Trophoblast cell (in vitro differentiated cells and primary cell): Measurements from ENCODE around the gene ARNT2.
A peak's percentile ranks its signal among the peaks of the same experiment; 100 is the strongest.

ENCODE experiments used
- DNase-seq, 2 donors: peaks; one replicate each; pipeline ENCODE4 v3.0.0-alpha.2; 2016
- H2AFZ ChIP-seq: 2 replicates; pipeline ENCODE4 v1.6.1; 2013; ENCODE audit warnings: low read length, moderate library complexity, mild to moderate bottlenecking; ENCODE audit not compliant: insufficient read depth, poor library complexity
- H2AK5ac ChIP-seq: 2 replicates; pipeline ENCODE4 v1.6.1; 2013; ENCODE audit warnings: mild to moderate bottlenecking, low read length
- H2BK120ac ChIP-seq: 2 replicates; pipeline ENCODE4 v1.6.1; 2013; ENCODE audit warnings: low read length, mild to moderate bottlenecking, moderate library complexity; ENCODE audit not compliant: insufficient read depth, poor library complexity
- H2BK12ac ChIP-seq: 2 replicates; pipeline ENCODE4 v1.6.1; 2013; ENCODE audit warnings: mild to moderate bottlenecking, low read length, moderate library complexity
- H2BK5ac ChIP-seq: 2 replicates; pipeline ENCODE4 v1.6.1; 2013; ENCODE audit warnings: low read length, low read depth, moderate library complexity, mild to moderate bottlenecking; ENCODE audit not compliant: poor library complexity
- H3K14ac ChIP-seq: 2 replicates; pipeline ENCODE4 v1.6.1; 2013; ENCODE audit warnings: mild to moderate bottlenecking, low read length
- H3K18ac ChIP-seq: 2 replicates; pipeline ENCODE4 v1.6.1; 2013; ENCODE audit warnings: mild to moderate bottlenecking, low read length
- H3K23ac ChIP-seq: 2 replicates; pipeline ENCODE4 v1.6.1; 2013; ENCODE audit warnings: low read length
- H3K27ac ChIP-seq: 2 replicates; pipeline ENCODE4 v1.5.1; 2013; ENCODE audit warnings: low read depth, mild to moderate bottlenecking, inconsistent platforms, low read length, moderate library complexity
- H3K27me3 ChIP-seq: 2 replicates; pipeline ENCODE4 v1.6.1; 2013; ENCODE audit warnings: inconsistent platforms, mild to moderate bottlenecking, low read length, moderate library complexity; ENCODE audit not compliant: insufficient read depth
- H3K36me3 ChIP-seq, 2 experiments: 1 replicate in 1 of 2; 2 replicates in 1 of 2; pipeline ENCODE4 v1.6.1; 2013; ENCODE audit warnings: low read length in 2 of 2, mild to moderate bottlenecking in 2 of 2, moderate library complexity in 1 of 2; ENCODE audit not compliant: insufficient read depth in 2 of 2, control insufficient read depth in 1 of 2
- H3K4ac ChIP-seq: 2 replicates; pipeline ENCODE4 v1.6.1; 2013; ENCODE audit warnings: low read depth, mild to moderate bottlenecking, low read length, moderate library complexity
- H3K4me1 ChIP-seq, 2 experiments: 1 replicate in 1 of 2; 2 replicates in 1 of 2; pipeline ENCODE4 v1.6.1; 2013; ENCODE audit warnings: low read length in 2 of 2, mild to moderate bottlenecking in 2 of 2, moderate library complexity in 1 of 2; ENCODE audit not compliant: insufficient read depth in 2 of 2, control insufficient read depth in 1 of 2
- H3K4me2 ChIP-seq: 2 replicates; pipeline ENCODE4 v1.6.1; 2013; ENCODE audit warnings: inconsistent platforms, mild to moderate bottlenecking, low read length, moderate library complexity
- H3K4me3 ChIP-seq: 2 replicates; pipeline ENCODE4 v1.5.1; 2013; ENCODE audit warnings: mild to moderate bottlenecking, low read depth, low read length, inconsistent platforms
- H3K79me1 ChIP-seq: one replicate; pipeline ENCODE4 v1.6.1; 2013; ENCODE audit warnings: low read length
- H3K79me2 ChIP-seq: 2 replicates; pipeline ENCODE4 v1.6.1; 2013; ENCODE audit warnings: low read length, mild to moderate bottlenecking; ENCODE audit not compliant: control insufficient read depth, insufficient read depth, poor library complexity
- H3K9ac ChIP-seq: 2 replicates; pipeline ENCODE4 v1.6.1; 2013; ENCODE audit warnings: mild to moderate bottlenecking, low read length
- H3K9me3 ChIP-seq: 2 replicates; pipeline ENCODE4 v1.6.1; 2013; ENCODE audit warnings: low read depth, mild to moderate bottlenecking, control low read depth, inconsistent platforms, low read length; ENCODE audit not compliant: insufficient read depth
- H4K12ac ChIP-seq: 2 replicates; pipeline ENCODE4 v1.6.1; 2013; ENCODE audit warnings: low read depth, mild to moderate bottlenecking, low read length, moderate library complexity
- H4K8ac ChIP-seq: 2 replicates; pipeline ENCODE4 v1.6.1; 2013; ENCODE audit warnings: low read depth, mild to moderate bottlenecking, low read length, moderate library complexity
- H4K91ac ChIP-seq: one replicate; pipeline ENCODE4 v1.6.1; 2013; ENCODE audit warnings: low read depth, mild to moderate bottlenecking, low read length, moderate library complexity
- WGBS: extraction: QIAGEN DNeasy Blood & Tissue Kit; methylation state at CpG from one replicate; pipeline ENCODE4 v1.1.7; 2013; ENCODE audit warnings: missing lambda C conversion rate; ENCODE audit not compliant: insufficient read length, insufficient coverage; ENCODE audit errors: extremely low coverage; 5-methylcytosine and 5-hydroxymethylcytosine counted together

ARNT2 gene

DNA sequence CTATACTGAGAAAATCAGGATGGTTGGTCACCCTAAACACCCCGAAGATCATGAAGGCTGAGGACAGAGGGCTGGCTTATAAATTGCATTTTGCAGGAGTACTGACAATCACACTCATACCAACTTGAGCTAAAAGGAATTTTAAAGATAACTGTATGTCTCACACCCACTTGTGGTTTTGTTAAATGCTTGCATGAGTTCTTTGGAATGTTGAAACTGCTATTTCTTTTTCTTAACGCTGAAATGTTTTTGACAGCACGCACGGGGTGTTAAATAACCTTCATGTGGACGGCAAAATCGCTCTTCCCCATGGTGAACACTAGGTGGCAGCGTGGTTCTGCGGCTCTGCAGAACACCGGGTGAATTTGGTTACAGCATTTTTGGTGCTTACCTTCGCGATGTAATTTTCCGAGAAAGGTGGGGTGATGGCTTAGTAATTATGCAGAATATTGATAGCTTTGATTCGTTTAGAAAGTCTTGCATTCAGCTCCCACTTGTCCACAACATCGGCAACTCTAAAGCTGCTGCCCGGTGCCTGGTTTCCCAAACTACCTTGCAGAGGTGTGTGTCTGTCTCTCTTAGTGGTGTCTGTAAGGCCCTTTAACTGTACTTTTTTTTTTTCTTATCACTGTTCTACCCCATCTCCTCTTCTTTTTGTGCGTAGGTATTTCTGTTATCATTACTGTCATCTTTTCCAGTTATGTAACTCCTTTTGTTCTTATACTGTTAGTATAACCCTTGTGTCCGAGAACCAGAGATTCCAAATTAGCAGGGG, 51.7 kb downstream of the ARNT2 start:
- Histone ChIP-seq H3K18ac (no peak overlapping the region), H2BK12ac (no peak overlapping the region), H2BK5ac (no peak overlapping the region), H2AK5ac (no peak overlapping the region), H3K4me3 (no peak overlapping the region), H4K12ac (no peak overlapping the region), H3K79me1 (no peaks in the 10 kb centered on the region), H3K4me1 (no peaks in the 10 kb centered on the region), H2BK120ac (no peak overlapping the region), H3K27me3 (no peaks in the 10 kb centered on the region), H3K4me2 (no peak overlapping the region), H4K91ac (no peak overlapping the region), H2AFZ (no peak overlapping the region), H3K36me3 (no peaks in the 10 kb centered on the region), H3K79me2 (no peaks in the 10 kb centered on the region), H3K9me3 (peaks cover 2% of the 10 kb centered on the region), H3K14ac (no peak overlapping the region), H4K8ac (no peak overlapping the region), H3K4ac (no peak overlapping the region), H3K27ac (no peak overlapping the region), H3K23ac (no peak overlapping the region), H3K9ac (no peak overlapping the region)
- WGBS, result no CpG with 5 or more reads among the region's 17 CpGs
- peak; percentile 86 to 97 for DNase-seq

DNA sequence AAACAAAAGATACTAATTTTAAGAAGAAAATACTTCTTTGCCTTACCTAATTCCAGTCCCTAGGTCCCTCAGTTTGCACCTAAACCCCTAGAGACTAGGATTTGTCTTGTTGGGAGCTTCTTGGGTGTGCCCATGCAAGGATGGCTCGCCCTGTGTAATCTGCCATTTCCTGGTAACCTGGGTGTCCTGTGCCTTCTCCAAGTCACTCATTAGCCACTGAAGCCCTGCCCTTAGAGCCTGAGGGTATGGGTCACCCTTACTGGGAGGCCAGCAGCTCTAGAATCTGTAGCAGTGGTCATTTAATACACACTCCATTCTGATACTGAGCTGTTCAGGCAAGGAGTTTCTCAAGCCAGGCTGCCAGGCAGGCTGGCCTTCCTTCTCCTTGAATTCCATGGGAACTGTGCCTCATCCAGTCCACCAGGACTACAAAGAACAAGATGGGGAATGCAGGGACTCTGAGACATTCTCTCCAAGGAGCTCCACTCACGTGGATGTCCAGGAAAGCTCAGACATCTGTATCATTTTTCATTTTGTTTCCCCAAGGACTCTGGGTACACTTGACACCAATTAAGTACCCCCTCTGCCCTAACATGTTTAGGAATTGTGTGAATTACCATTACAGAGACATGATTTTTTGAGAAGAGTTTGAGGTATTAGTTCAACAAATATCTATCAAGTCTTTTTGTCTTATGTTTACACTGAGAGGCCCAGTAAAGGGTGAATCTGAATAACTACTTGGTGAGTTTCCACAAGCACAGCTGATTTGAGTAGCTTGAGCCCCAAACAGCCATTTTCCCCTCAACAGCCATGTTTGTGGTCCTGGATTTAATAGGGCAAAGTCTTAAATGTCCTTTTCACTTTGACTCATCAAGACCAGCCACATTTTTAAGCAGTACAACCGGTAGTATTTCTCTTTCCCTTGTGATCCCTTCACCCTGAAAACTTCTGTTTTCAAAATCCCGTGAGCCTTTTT, 52.6 kb downstream of the ARNT2 start:
- H3K4me1 ChIP-seq, result no peaks in the 10 kb centered on the region
- H3K23ac ChIP-seq, result no peak overlapping the region
- H3K27me3 ChIP-seq, result no peaks in the 10 kb centered on the region
- H3K9me3 ChIP-seq, result peaks cover 2% of the 10 kb centered on the region
- H3K36me3 ChIP-seq, result no peaks in the 10 kb centered on the region
- no peak overlapping the region for H2AK5ac ChIP-seq
- no peak overlapping the region for H3K4me2 ChIP-seq
- no peak for DNase-seq
- no peak overlapping the region for H4K12ac ChIP-seq
- no peaks in the 10 kb centered on the region for H3K79me1 ChIP-seq
- no peak overlapping the region for H2BK5ac ChIP-seq
- WGBS, result no CpG with 5 or more reads among the region's 4 CpGs
- H4K8ac ChIP-seq, result no peak overlapping the region
- no peak overlapping the region for H3K4me3 ChIP-seq
- H3K14ac ChIP-seq, result no peak overlapping the region
- H3K4ac ChIP-seq, result no peak overlapping the region
- no peak overlapping the region for H2BK12ac ChIP-seq
- H3K27ac ChIP-seq, result no peak overlapping the region
- H4K91ac ChIP-seq, result no peak overlapping the region
- H3K79me2 ChIP-seq, result no peaks in the 10 kb centered on the region
- no peak overlapping the region for H2AFZ ChIP-seq
- H3K9ac ChIP-seq, result no peak overlapping the region
- H2BK120ac ChIP-seq, result no peak overlapping the region
- H3K18ac ChIP-seq, result no peak overlapping the region

DNA sequence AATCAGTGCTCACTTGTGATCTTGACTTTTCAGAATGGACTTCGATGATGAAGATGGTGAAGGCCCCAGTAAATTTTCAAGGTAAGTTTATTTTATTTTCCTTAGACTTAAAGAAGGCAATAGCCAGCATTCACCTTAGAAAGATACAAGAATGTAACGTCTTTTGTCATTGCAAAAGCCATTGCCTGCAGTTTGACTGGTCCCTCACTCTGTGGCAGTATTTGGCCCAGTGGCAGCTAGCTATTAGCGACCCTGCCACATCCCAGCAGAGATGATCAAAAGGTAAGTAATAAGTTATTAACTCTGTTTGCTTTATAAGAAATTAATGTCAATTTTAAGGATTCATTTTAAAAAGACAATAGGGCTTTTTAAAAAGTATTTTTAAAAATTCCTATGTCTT, 53.7 kb downstream of the ARNT2 start:
- no peak overlapping the region for H3K18ac ChIP-seq
- H3K79me2 ChIP-seq, result no peaks in the 10 kb centered on the region
- H3K4ac ChIP-seq, result no peak overlapping the region
- H4K91ac ChIP-seq, result no peak overlapping the region
- no peak overlapping the region for H3K14ac ChIP-seq
- H3K9ac ChIP-seq, result no peak overlapping the region
- no peak overlapping the region for H4K8ac ChIP-seq
- no peak overlapping the region for H2AFZ ChIP-seq
- no peaks in the 10 kb centered on the region for H3K27me3 ChIP-seq
- no peak overlapping the region for H4K12ac ChIP-seq
- H2BK120ac ChIP-seq, result no peak overlapping the region
- no peak overlapping the region for H2AK5ac ChIP-seq
- no peaks in the 10 kb centered on the region for H3K4me1 ChIP-seq
- no peaks in the 10 kb centered on the region for H3K79me1 ChIP-seq
- no peak overlapping the region for H3K23ac ChIP-seq
- peaks cover 2% of the 10 kb centered on the region for H3K9me3 ChIP-seq
- H2BK5ac ChIP-seq, result no peak overlapping the region
- H3K27ac ChIP-seq, result no peak overlapping the region
- no peak overlapping the region for H2BK12ac ChIP-seq
- no CpG with 5 or more reads among the region's 3 CpGs for WGBS
- no peak overlapping the region for H3K4me3 ChIP-seq
- no peaks in the 10 kb centered on the region for H3K36me3 ChIP-seq
- no peak for DNase-seq
- no peak overlapping the region for H3K4me2 ChIP-seq

DNA sequence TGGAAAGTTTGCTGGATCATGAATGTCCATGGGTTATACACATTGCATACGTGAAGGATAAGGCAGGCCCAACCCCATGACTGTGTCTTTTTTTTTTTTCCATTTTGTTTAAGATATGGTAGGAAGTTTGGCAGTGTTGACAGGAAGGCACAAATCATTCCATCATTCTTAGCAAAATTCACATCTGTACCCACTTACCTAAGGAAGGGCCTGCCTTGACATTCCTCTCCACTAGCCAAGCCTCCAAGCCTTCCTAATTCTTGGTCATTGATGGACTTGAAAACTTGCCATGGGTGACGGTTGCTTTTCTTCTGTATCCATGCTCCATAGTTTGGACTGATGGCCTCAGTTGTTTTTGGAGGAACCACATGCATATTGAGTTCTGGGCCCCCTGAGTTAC, 54.4 kb downstream of the ARNT2 start:
- WGBS, result no CpG with 5 or more reads among the region's 2 CpGs

More for the DNA sequence above, 54.4 kb downstream of the ARNT2 start:
- H3K9me3 ChIP-seq, result peaks cover 2% of the 10 kb centered on the region
- no peak overlapping the region for H4K8ac ChIP-seq
- H3K14ac ChIP-seq, result no peak overlapping the region
- H2BK120ac ChIP-seq, result no peak overlapping the region
- no peak overlapping the region for H2BK12ac ChIP-seq
- DNase-seq, result no peak
- no peak overlapping the region for H3K18ac ChIP-seq
- no peak overlapping the region for H4K91ac ChIP-seq
- no peaks in the 10 kb centered on the region for H3K27me3 ChIP-seq
- no peak overlapping the region for H2BK5ac ChIP-seq
- no peaks in the 10 kb centered on the region for H3K79me2 ChIP-seq
- no peak overlapping the region for H3K4me3 ChIP-seq
- H3K79me1 ChIP-seq, result no peaks in the 10 kb centered on the region
- H3K36me3 ChIP-seq, result no peaks in the 10 kb centered on the region
- no peak overlapping the region for H3K27ac ChIP-seq
- no peak overlapping the region for H3K4ac ChIP-seq
- no peak overlapping the region for H2AFZ ChIP-seq
- H3K4me1 ChIP-seq, result no peaks in the 10 kb centered on the region
- H4K12ac ChIP-seq, result no peak overlapping the region
- no peak overlapping the region for H3K4me2 ChIP-seq
- H3K9ac ChIP-seq, result no peak overlapping the region
- no peak overlapping the region for H2AK5ac ChIP-seq
- H3K23ac ChIP-seq, result no peak overlapping the region
